GM06990 (cell line): ENCODE results near the gene PTPRD.

Source experiments
- DNase-seq: peaks from one replicate; pipeline ENCODE4 v3.0.0-alpha.2; 2011; ENCODE audit not compliant: insufficient read length; ENCODE audit errors: extremely low read depth
- H3K27me3 ChIP-seq: replicated peaks from 2 replicates; pipeline ENCODE4 v1.6.0; 2011; ENCODE audit warnings: low read length; ENCODE audit not compliant: control insufficient read depth, insufficient read depth
- H3K36me3 ChIP-seq: 2 replicates; pipeline ENCODE4 v1.5.1; 2011; ENCODE audit warnings: low read length; ENCODE audit not compliant: control insufficient read depth, insufficient read depth
- H3K4me3 ChIP-seq: replicated peaks from 2 replicates; pipeline ENCODE4 v1.5.1; 2011; ENCODE audit warnings: low read depth, mild to moderate bottlenecking, control low read depth, low read length
- TF ChIP-seq, protein P1 (sequence below): IDR thresholded peaks from 2 replicates; pipeline ENCODE4 v1.5.1; 2011; ENCODE audit warnings: low read length, control low read depth, mild to moderate bottlenecking, inconsistent platforms; ENCODE audit not compliant: insufficient read depth, poor library complexity, severe bottlenecking

Gene PTPRD

DNA sequence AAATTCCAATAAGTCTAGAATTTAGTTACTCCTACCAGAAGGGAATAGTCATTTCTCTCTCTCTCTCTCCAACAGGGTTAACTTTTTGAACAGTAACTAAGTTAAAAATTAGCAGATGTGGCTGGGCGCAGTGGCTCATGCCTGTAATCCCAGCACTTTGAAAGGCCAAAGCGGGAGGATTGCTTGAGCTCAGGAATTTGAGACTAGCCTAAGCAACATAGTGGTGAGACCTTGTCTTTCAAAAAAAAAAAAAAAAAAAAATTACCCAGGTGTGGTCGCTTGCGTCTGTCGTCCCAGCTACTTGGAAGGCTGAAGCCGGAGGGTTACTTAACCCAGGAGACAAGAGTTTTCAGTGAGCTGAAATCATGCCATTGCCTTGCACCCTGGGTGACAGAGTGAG lies 639.7 kb downstream of the PTPRD start:
- Histone ChIP-seq H3K4me3 (no peak overlapping the region), H3K36me3 (no peaks in the 10 kb centered on the region), H3K27me3 (no peaks in the 10 kb centered on the region)
- DNase-seq: no peak
- TF ChIP-seq, protein P1, sequence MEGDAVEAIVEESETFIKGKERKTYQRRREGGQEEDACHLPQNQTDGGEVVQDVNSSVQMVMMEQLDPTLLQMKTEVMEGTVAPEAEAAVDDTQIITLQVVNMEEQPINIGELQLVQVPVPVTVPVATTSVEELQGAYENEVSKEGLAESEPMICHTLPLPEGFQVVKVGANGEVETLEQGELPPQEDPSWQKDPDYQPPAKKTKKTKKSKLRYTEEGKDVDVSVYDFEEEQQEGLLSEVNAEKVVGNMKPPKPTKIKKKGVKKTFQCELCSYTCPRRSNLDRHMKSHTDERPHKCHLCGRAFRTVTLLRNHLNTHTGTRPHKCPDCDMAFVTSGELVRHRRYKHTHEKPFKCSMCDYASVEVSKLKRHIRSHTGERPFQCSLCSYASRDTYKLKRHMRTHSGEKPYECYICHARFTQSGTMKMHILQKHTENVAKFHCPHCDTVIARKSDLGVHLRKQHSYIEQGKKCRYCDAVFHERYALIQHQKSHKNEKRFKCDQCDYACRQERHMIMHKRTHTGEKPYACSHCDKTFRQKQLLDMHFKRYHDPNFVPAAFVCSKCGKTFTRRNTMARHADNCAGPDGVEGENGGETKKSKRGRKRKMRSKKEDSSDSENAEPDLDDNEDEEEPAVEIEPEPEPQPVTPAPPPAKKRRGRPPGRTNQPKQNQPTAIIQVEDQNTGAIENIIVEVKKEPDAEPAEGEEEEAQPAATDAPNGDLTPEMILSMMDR: no peak

DNA sequence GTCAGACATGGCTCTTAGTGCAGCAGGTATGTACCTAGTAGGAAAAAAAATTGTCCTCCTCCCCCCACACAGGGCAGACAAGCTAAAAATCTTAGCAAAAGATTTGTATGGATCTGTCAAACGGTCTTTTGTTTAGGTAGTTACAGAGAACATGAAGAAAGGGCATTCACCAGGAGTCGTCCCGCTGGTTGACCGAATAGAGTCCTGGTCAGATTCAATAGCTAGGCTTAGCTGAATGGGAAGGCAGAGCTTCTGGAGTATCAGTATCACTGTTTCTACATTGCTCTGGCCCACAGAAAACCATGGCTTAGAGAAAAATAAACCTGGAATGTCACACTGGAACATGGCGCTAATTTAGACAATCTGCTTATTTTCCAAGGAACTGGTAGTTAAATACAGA lies 642.3 kb downstream of the PTPRD start:
- H3K4me3 ChIP-seq: no peak overlapping the region
- no peaks in the 10 kb centered on the region for H3K36me3 ChIP-seq
- DNase-seq: no peak
- TF ChIP-seq, protein P1: no peak
- no peaks in the 10 kb centered on the region for H3K27me3 ChIP-seq

DNA sequence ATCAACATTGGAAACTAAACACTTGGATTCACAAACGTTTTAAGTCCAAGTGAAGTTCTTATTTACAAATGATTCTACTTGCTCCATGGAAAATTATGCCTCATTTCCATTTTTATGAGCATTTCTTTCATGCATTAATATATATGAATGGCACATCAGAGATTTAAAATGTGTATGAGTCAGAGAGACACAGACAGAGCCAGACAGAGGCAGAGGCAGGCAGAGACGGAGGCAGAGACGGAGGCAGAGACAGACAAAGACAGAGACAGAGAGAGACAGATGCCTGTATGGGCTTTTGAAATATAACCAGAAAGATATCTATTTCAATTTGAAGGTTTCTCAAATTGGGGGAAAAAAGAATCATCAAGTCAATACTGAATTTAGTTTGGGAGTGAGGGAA lies 649.0 kb downstream of the PTPRD start:
- no peak for DNase-seq
- TF ChIP-seq, protein P1: no peak
- Histone ChIP-seq H3K36me3 (no peaks in the 10 kb centered on the region), H3K27me3 (no peaks in the 10 kb centered on the region), H3K4me3 (no peak overlapping the region)

DNA sequence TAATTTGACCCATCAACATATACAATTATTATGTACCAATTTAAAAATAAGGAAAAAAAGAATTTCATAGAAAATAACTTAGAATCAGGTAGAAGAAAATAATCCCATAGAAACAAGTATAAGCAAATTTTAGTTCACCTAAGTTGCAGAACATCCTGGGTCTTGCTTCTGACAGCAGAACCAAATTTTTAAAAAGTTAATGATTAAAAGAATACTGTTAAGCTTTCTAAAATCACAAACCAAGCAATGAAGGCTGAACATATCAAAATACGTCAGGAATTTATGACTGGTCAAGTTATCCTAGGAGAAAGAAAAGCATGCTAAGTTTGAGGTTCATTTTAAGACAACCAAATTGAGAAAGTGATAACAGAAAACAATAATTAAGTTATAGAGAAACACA lies 650.9 kb downstream of the PTPRD start:
- Histone ChIP-seq H3K4me3 (no peak overlapping the region), H3K36me3 (no peaks in the 10 kb centered on the region), H3K27me3 (no peaks in the 10 kb centered on the region)
- TF ChIP-seq, protein P1: no peak
- DNase-seq: no peak

DNA sequence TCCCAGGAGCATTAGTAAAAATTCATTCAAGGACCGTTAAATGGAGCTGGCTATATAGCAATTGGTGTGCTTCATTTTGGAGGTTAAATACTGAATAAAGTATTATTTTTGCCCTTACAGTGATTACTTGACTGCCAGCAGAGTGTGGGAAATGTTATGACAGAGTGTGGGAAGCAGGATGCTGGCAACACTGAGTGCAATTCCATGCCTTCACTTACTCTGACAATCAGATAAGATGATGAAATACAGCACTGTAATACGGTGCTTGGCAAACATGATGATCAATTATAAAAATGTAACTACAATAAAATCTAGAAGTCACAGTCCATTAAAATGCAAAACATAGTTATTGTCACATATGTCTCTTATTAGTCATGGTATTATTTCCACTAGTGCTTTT lies 651.3 kb downstream of the PTPRD start:
- Histone ChIP-seq H3K27me3 (no peaks in the 10 kb centered on the region), H3K4me3 (no peak overlapping the region), H3K36me3 (no peaks in the 10 kb centered on the region)
- DNase-seq: no peak
- TF ChIP-seq, protein P1: no peak

DNA sequence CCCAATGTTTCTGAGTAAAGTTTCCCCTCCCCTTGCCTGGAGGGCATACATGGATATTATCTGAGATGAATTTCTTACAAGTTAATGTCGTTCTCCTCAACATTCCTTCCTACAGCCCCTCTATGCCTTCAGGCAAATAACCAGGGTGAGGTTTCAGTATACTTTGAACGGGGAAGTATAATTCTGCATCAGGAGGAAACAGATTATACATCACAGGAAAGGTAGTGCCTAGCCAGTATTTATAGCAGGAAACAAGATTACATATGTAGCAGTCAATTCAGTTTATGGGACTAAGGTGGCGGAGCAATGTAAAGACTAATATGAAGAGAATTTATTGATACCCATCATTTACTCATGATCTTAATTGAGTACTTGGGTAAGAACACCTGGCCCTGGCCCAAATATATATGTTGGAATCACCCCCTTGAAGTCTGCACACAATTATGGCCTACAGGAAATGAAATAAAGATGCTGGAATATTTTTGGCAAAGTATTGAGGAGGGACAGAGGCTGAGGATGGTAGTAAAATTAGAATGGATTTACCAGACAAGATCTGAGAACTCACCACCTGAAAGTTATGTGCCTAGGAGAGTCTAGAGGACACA lies 661.1 kb downstream of the PTPRD start:
- TF ChIP-seq, protein P1: no peak
- Histone ChIP-seq H3K4me3 (no peak overlapping the region), H3K36me3 (no peaks in the 10 kb centered on the region), H3K27me3 (no peaks in the 10 kb centered on the region)
- DNase-seq: no peak
